ENCODE data around the gene CD37. TPM values are rescaled to one million over a fixed set of nuclear protein-coding genes. Genes with fewer than 3 reads are reported as not detected.

Gene CD37
- total RNA-seq, 1 donor from 2014 or later: not detected

DNA sequence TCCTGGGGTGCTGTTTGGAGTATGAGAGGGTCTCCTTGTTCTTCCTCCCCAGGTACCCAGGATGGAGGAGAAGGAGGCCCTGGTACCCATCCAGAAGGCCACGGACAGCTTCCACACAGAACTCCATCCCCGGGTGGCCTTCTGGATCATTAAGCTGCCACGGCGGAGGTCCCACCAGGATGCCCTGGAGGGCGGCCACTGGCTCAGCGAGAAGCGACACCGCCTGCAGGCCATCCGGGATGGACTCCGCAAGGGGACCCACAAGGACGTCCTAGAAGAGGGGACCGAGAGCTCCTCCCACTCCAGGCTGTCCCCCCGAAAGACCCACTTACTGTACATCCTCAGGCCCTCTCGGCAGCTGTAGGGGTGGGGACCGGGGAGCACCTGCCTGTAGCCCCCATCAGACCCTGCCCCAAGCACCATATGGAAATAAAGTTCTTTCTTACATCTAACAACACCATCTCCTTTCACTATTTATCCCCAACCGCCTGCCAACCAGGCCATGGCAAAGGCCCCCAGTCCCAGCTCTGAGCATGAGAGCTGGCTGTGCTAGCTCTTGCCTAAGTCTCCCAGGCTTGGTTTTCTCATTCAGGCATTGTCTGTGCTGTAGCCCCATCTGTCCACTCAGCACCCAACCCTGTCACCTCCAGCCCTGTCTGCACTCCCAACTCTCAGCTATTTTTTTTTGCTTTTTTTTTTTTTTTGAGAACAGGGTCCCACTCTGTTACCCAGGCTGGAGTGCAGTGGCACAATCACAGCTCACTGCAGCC is 39.6 kb downstream of the CD37 start:
- peaks cover 4% of the 10 kb centered on the region for H3K9me3 Mint-ChIP-seq
- TF ChIP-seq, protein P1, sequence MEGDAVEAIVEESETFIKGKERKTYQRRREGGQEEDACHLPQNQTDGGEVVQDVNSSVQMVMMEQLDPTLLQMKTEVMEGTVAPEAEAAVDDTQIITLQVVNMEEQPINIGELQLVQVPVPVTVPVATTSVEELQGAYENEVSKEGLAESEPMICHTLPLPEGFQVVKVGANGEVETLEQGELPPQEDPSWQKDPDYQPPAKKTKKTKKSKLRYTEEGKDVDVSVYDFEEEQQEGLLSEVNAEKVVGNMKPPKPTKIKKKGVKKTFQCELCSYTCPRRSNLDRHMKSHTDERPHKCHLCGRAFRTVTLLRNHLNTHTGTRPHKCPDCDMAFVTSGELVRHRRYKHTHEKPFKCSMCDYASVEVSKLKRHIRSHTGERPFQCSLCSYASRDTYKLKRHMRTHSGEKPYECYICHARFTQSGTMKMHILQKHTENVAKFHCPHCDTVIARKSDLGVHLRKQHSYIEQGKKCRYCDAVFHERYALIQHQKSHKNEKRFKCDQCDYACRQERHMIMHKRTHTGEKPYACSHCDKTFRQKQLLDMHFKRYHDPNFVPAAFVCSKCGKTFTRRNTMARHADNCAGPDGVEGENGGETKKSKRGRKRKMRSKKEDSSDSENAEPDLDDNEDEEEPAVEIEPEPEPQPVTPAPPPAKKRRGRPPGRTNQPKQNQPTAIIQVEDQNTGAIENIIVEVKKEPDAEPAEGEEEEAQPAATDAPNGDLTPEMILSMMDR (conservative IDR thresholded peaks at IDR 0.05): no peak
- no peaks in the 10 kb centered on the region for H3K4me1 Mint-ChIP-seq (ENCODE audit: unreplicated experiment)
- H3K27me3 Mint-ChIP-seq: peaks cover 9% of the 10 kb centered on the region
- no peaks in the 10 kb centered on the region for H3K36me3 Mint-ChIP-seq
- no peak for DNase-seq (ENCODE audit: extremely low spot score, unreplicated experiment)
- H3K4me3 Mint-ChIP-seq: no peak overlapping the region
- no peak overlapping the region for H3K27ac Mint-ChIP-seq

- H3K4me1 Mint-ChIP-seq (ENCODE audit: unreplicated experiment): no peaks in the 10 kb centered on the region
- no peak for DNase-seq (ENCODE audit: extremely low spot score, unreplicated experiment)
- no peak overlapping the region for H3K4me3 Mint-ChIP-seq
- H3K27me3 Mint-ChIP-seq: peaks cover 10% of the 10 kb centered on the region
- no peak overlapping the region for H3K27ac Mint-ChIP-seq
- H3K9me3 Mint-ChIP-seq: peaks cover 6% of the 10 kb centered on the region
- TF ChIP-seq, protein P1 (conservative IDR thresholded peaks at IDR 0.05): no peak
- no peaks in the 10 kb centered on the region for H3K36me3 Mint-ChIP-seq
These were observed 43.3 kb downstream of the CD37 start for GRCh38 chr19:49378512-49378911.

DNA sequence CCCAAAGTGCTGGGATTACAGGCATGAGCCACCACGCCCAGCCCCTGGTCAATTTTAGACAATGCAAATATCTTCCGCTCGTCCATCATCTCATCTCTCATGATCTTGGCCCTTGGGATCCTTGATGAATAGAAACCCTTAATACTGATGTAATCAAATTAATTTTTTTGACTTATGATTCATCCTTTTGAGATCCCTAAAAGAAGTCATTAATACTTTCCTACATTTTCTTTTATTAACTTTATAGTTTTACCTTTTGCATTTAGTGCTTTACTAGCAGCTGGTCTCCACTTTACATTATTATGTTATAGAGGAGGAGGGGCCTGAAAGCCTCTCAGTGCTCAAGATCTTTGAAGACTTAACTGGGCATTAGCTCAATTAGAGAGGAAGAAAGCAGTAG is 45.2 kb downstream of the CD37 start:
- H3K27ac Mint-ChIP-seq: no peak overlapping the region
- TF ChIP-seq, protein P1 (conservative IDR thresholded peaks at IDR 0.05): no peak
- H3K4me3 Mint-ChIP-seq: no peak overlapping the region
- H3K4me1 Mint-ChIP-seq (ENCODE audit: unreplicated experiment): no peaks in the 10 kb centered on the region
- DNase-seq (ENCODE audit: extremely low spot score, unreplicated experiment): no peak
- no peaks in the 10 kb centered on the region for H3K36me3 Mint-ChIP-seq
- peaks cover 10% of the 10 kb centered on the region for H3K9me3 Mint-ChIP-seq
- H3K27me3 Mint-ChIP-seq: peaks cover 13% of the 10 kb centered on the region

- TF ChIP-seq, protein P1 (conservative IDR thresholded peaks at IDR 0.05): no peak
- peaks cover 8% of the 10 kb centered on the region for H3K27me3 Mint-ChIP-seq
- no peak overlapping the region for H3K27ac Mint-ChIP-seq
- H3K9me3 Mint-ChIP-seq: peaks cover 10% of the 10 kb centered on the region
- no peak overlapping the region for H3K4me3 Mint-ChIP-seq
- H3K36me3 Mint-ChIP-seq: no peaks in the 10 kb centered on the region
- no peaks in the 10 kb centered on the region for H3K4me1 Mint-ChIP-seq (ENCODE audit: unreplicated experiment)
- no peak for DNase-seq (ENCODE audit: extremely low spot score, unreplicated experiment)
These were observed 47.4 kb downstream of the CD37 start for GRCh38 chr19:49382639-49383038.

- H3K36me3 Mint-ChIP-seq: no peaks in the 10 kb centered on the region
These were observed 48.4 kb downstream of the CD37 start for GRCh38 chr19:49383599-49383998.

More at GRCh38 chr19:49383599-49383998, 48.4 kb downstream of the CD37 start:
- Mint-ChIP-seq H3K27me3 (peaks cover 10% of the 10 kb centered on the region), H3K27ac (no peak overlapping the region), H3K4me3 (no peak overlapping the region), H3K9me3 (peaks cover 10% of the 10 kb centered on the region), H3K4me1 (ENCODE audit: unreplicated experiment) (no peaks in the 10 kb centered on the region)
- TF ChIP-seq, protein P1 (conservative IDR thresholded peaks at IDR 0.05): no peak
- DNase-seq (ENCODE audit: extremely low spot score, unreplicated experiment): no peak

Data from type B pancreatic cell (in vitro differentiated cells).